ENCODE data around the gene GABBR2.

The GABBR2 gene

DNA sequence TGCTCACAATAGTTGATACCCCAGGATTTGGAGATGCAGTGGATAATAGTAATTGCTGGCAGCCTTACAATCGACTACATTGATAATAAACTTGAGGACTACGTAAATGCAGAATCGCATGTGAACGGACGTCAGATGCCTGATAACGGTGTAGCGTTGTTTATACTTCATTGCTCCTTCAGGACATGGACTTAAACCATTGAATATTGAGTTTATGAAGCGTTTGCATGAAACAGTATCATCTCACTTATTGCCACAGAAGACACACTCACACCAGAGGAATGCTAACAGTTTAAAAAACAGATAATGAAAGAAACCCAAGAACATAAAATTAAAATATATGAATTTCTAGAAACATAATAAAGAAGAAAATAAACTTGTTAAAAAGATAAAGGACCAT is 101.6 kb downstream of the GABBR2 start:
- no peak overlapping the region for H3K4me3 ChIP-seq (ENCODE audit: low read depth, low read length)
- no peak for DNase-seq
- H3K36me3 ChIP-seq (replicated peaks), result no peaks in the 10 kb centered on the region
- in situ Hi-C loops (cut with HindIII; ENCODE audit: low pct_ligation_motif_present, low sequenced_read_pairs), result no loop called here
- H3K27ac ChIP-seq, result peak overlapping the region; percentile 58
- no peaks in the 10 kb centered on the region for H3K27me3 ChIP-seq (replicated peaks)
- TF ChIP-seq, protein P1, sequence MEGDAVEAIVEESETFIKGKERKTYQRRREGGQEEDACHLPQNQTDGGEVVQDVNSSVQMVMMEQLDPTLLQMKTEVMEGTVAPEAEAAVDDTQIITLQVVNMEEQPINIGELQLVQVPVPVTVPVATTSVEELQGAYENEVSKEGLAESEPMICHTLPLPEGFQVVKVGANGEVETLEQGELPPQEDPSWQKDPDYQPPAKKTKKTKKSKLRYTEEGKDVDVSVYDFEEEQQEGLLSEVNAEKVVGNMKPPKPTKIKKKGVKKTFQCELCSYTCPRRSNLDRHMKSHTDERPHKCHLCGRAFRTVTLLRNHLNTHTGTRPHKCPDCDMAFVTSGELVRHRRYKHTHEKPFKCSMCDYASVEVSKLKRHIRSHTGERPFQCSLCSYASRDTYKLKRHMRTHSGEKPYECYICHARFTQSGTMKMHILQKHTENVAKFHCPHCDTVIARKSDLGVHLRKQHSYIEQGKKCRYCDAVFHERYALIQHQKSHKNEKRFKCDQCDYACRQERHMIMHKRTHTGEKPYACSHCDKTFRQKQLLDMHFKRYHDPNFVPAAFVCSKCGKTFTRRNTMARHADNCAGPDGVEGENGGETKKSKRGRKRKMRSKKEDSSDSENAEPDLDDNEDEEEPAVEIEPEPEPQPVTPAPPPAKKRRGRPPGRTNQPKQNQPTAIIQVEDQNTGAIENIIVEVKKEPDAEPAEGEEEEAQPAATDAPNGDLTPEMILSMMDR (IDR thresholded peaks at IDR 0.05; ENCODE audit: low read depth, low read length, missing control alignments), result no peak

DNA sequence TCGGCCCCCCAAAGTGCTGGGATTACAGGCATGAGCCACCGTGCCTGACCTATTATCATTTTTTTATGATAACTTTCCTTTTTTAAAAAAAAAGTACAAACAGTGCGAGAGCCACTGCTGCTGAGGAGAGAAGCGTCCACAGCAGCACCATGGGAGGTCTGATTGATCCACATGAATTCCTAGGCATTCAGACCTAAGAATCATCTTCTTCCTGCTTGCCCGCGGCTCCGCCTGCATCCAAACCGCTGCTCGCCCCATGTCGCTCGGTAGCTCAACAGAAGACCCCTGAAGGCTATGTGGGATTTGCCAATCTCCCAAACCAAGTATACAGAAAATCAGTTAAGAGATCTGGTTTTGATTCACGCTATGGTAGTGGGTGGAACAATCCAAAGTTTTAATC is 102.0 kb downstream of the GABBR2 start:
- DNase-seq, result no peak
- H3K27ac ChIP-seq, result no peak overlapping the region
- H3K4me3 ChIP-seq (ENCODE audit: low read depth, low read length), result no peak overlapping the region
- in situ Hi-C loops (cut with HindIII; ENCODE audit: low pct_ligation_motif_present, low sequenced_read_pairs), result no loop called here
- no peaks in the 10 kb centered on the region for H3K36me3 ChIP-seq (replicated peaks)
- no peaks in the 10 kb centered on the region for H3K27me3 ChIP-seq (replicated peaks)
- TF ChIP-seq, protein P1 (IDR thresholded peaks at IDR 0.05; ENCODE audit: low read depth, low read length, missing control alignments), result no peak

DNA sequence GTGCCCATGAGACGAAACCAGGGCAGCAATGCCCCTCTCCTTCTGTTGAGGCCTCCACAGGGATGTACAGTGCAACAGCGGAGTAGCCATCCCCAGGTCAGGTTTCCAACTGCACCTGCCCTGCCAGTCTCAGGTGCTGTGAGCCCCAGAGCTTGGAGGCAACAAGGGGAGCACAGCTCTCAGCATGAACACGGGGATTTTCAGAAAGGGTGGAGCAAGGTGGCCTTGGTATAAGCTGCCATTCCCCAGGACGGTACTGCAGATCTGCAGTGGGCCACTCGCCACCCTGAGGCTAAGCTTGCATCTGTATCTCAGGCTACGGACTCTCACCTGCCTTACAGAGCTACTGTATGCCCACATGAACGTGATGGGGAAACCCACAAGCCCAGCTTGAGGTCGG is 103.6 kb downstream of the GABBR2 start:
- no peak overlapping the region for H3K27ac ChIP-seq
- no peaks in the 10 kb centered on the region for H3K36me3 ChIP-seq (replicated peaks)
- H3K4me3 ChIP-seq (ENCODE audit: low read depth, low read length), result no peak overlapping the region
- no peaks in the 10 kb centered on the region for H3K27me3 ChIP-seq (replicated peaks)
- in situ Hi-C loops (cut with HindIII; ENCODE audit: low pct_ligation_motif_present, low sequenced_read_pairs), result no loop called here
- TF ChIP-seq, protein P1 (IDR thresholded peaks at IDR 0.05; ENCODE audit: low read depth, low read length, missing control alignments), result no peak
- no peak for DNase-seq

DNA sequence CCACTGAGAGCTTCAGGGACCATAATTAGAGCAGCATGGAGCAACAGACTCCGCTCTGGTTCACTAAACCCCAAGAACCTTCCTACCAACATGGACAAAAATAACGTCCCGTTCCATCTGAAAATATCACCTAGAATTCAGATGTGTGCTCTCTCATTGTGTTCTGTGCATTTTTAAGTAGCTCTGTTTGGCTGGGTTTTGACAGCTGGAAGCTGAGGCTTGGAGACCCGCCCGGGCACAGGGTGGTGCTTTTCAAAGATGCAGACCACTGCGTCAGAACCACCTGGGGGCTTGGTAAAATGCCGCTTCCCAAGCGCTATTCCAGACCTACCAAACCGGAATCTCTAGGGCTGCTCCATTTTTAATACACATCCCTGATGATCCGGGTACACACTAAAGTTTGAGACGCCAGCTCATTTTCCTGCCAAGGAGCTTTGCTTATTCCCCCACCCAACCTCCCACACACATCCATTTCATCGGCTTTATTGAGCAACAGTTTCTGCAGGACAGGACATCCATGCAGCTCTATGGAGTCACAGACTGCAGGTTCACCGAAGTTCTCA is 104.8 kb downstream of the GABBR2 start:
- TF ChIP-seq, protein P1 (IDR thresholded peaks at IDR 0.05; ENCODE audit: low read depth, low read length, missing control alignments), result no peak
- H3K27me3 ChIP-seq (replicated peaks), result no peaks in the 10 kb centered on the region
- in situ Hi-C loops (cut with HindIII; ENCODE audit: low pct_ligation_motif_present, low sequenced_read_pairs), result no loop called here

DNA sequence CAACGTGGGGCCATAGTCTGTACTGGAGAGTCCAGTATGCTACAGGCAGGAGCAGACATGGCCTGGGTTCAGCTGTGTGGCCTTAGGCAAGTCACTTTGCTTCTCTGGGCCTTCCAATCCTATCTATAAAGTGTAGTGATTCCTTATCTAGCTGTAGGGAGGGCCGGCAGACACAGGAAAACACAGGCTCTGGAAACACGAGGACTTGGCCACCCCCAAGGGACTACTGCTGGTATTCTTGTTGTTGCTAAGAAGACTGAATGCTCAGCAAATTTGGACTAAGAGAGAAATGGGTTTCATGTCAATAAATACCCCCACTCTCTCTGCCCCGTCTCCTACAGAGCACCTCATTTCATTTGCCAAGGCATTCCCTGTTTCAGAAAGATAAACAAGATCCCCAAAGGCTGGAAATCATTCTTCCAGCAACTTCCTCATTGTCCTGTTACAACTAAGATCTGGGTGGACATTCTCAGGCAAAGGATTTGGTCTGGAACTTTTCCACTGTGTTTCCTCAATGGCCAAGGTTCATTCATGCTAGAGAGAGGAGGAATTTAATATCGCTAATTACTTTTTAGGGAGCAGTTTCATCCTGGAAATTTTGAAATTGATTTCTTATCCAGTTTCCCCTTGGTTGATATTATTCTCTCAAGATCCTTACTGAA is 105.8 kb downstream of the GABBR2 start:
- no peak overlapping the region for H3K27ac ChIP-seq
- DNase-seq, result peak; percentile 16
- TF ChIP-seq, protein P1 (IDR thresholded peaks at IDR 0.05; ENCODE audit: low read depth, low read length, missing control alignments), result no peak
- no peaks in the 10 kb centered on the region for H3K27me3 ChIP-seq (replicated peaks)
- H3K36me3 ChIP-seq (replicated peaks), result no peaks in the 10 kb centered on the region
- H3K4me3 ChIP-seq (ENCODE audit: low read depth, low read length), result no peak overlapping the region
- in situ Hi-C loops (cut with HindIII; ENCODE audit: low pct_ligation_motif_present, low sequenced_read_pairs), result no loop called here

More for the DNA sequence above, 104.8 kb downstream of the GABBR2 start:
- no peak overlapping the region for H3K4me3 ChIP-seq (ENCODE audit: low read depth, low read length)
- no peak overlapping the region for H3K27ac ChIP-seq
- H3K36me3 ChIP-seq (replicated peaks), result no peaks in the 10 kb centered on the region
- DNase-seq, result no peak

DNA sequence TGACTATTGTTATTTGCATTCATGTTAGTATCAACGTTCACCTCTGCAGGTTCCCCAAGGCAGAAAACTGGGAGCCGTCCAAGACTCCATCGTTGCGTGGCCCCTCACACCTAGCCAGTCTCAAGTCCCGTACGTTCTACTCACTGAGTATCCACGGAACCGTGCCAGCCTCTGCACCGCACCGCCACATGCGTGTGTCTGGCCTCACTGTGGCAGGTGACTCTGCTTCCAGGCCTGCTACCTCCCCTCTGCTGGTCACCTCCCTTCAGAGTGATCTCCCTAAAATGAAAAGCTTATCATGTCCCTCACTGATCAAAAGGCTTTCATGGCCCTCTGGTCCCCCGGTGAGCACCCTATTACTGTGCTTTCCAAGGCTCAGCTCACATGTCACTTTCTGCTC is 108.1 kb downstream of the GABBR2 start:
- in situ Hi-C loops (cut with HindIII; ENCODE audit: low pct_ligation_motif_present, low sequenced_read_pairs), result no loop called here
- Histone ChIP-seq H3K27me3 (replicated peaks) (no peaks in the 10 kb centered on the region), H3K4me3 (ENCODE audit: low read depth, low read length) (no peak overlapping the region), H3K36me3 (replicated peaks) (no peaks in the 10 kb centered on the region), H3K27ac (no peak overlapping the region)
- no peak for DNase-seq
- TF ChIP-seq, protein P1 (IDR thresholded peaks at IDR 0.05; ENCODE audit: low read depth, low read length, missing control alignments), result no peak

Data from brain microvascular endothelial cell (primary cell).